Raji (cell line): Measurements from ENCODE around the gene KRT81.

Experiments used
- POLR2A ChIP-seq: IDR thresholded peaks from 2 replicates; pipeline ENCODE4 v1.6.1; 2011; ENCODE audit warnings: low read depth, low read length, control low read depth; ENCODE audit not compliant: insufficient read depth

The KRT81 gene

DNA sequence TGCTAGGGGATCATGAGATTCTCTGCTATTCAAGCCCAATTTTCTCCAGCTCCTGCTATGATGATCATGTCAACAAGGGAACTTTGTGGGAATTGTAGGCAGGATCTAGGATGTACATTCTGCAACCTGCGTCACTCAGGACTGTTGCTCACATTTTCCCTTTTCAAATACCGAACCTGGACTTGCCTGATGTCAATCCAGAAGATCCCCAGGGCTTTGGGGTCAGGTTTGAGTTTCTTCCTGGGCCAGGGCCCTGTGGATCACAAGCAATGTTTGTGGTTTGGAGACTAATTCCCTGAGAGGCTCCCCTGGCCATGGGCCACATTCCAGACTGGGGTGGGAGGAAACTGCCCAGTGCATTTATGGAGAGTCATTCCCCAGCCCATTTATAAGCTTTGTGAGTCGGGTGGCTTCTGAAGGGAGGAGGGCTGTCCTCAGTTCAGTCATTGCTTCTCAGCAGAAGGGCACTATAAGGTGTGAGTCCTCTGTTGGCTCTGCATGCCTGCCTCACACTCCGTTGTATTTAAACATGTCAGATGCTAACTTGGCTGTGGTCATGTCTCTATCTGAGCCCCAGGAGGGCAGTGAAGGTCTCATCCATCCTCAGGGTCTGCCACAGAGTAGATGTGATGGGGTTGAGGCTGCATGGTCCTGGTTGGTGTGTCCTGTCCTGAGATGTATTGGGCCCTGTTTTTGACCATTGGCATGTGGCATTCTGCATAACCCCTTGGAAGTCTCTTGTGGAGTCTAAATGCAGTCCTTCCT is 10.4 kb downstream of the KRT81 start:
- no peak for TF ChIP-seq POLR2A

DNA sequence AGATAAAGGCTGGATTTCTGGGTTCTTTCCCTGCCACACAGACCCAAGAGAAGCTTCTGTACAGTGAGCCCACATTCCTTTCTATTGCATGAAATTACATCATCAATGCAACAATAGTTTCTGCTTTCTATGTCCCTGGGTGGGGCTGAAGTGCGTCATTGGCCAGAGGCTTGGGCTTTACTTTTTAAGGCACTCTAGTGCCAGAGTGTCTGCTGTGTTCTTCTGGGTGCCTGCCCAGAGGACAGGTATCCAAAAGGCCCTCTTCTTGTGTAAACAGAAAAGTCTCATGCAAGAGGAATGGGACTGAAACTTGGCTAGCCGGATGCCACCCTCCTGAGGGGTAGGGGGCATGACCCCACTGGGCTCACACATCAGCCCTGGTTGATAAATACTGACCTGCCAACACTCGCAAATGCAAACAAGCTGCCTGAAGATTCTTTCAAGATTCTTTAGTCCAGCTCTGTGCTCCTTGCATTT is 11.0 kb downstream of the KRT81 start:
- TF ChIP-seq POLR2A: no peak

DNA sequence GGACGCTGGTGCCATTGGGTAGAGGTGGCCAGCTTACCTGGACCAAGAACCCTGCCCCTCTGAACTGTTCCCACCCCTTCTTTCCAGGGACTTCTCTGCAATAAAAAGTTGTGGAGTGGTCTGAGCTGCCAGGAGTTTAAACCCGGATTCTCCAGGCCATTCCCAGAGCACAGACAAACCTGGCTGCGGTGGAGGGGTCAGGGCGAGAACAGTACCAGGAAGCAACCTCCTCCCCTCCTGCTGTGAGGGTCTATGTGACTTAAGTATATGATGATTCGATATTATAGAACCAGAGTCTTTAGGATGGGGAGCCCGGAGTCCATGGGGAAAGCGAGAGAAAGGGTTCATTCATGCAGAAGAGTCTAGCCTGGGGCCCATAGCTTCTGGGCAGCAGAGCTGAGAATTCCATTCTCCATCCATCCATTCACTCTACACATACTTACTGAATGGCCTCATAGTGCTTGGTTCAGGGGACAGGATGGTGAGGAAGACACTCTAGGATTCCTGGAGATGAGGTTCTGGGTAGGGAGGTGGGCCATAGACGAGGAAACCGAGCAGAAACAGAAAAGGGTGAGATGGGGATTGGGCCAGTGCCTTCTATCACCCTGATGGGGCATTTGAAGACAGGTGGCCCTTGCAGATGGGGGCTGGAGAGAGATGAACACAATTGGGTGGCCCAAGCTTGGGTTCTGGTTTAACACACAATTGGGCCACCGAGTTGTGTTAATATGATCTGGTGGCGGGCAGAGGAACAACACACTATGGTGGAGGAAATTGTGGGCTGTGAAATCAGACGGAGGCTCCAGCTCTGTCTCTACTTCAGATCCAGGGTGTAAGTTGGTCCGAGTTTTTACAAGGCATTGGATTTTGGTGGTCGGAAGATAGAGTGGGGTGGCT is 11.7 kb downstream of the KRT81 start:
- TF ChIP-seq POLR2A: no peak

DNA sequence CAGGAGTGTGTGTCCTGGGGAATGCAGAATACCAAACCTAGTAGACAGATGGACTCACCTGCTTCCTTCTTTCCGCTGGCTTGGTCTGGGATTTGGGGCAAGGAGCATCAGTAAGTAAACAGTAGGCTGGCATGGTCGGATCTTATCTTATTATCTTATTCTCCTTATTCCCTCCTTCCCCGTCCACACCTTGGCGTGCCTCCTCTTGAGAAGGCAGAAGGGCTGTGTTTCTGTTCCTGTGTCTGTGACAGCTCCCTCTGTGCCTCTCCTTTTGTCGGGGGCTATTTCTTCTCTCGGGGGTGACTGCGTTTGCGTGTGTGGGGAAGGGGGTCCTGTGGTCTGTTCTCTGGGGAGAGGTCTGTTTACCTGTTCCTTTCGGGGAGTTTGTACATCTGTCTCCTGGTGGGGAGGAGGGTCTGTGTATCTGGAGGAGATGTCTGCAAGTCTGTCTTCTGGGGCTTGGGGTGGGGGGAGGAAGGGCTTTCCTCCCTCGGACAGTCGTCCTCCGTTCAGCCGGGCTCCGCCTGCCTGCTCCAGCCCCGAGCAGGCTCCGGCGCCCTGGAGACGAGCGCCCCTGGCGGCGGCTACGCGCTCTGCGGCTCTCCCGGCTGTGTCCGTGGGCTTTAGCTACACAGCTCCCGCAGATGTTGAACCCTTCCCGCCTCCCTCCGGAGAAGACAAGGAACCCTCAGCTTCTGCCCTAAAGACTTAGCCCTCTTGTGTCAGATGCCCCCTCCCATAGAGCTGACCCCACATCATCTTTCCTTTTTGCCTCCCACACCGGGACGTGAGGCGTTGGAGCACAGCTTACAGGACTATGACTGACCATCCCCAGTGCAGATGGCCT is 12.5 kb downstream of the KRT81 start:
- TF ChIP-seq POLR2A: no peak

DNA sequence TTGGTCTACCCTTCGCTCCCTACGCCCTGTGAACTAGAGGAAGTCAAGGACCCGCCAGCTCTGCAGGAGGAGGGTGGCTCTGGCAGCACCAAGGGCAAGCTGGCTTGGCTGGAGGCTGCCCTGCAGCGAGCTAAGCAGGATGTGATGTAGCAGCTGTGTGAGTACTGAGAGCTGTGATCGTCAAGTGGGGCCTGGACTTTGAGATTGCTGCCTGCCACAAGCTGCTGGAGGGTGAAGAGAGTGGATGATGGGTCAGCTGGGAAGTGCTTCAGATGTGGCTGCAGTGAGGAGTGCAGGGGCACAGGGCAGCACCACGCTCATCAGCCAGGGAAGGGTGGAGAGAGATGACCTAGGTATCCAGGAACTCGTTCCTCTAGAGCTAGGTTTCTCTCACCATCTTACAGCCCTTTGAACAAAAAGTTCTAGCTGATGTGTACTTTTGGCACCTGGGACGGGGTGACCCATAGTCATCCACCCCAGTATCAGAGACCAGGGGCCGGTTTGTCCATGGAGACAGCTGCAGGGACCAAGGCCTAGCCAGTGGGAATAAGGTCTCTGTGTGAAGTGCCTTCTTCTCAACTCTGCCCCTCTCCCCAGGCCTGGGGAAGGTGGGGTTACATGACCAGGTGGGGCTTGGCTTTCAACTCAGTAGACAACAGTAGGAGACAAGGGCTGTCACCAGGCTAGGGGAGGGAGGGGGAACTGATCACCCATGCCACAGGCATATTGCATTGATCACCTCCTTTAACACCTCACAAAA is 13.7 kb downstream of the KRT81 start:
- TF ChIP-seq POLR2A: no peak

DNA sequence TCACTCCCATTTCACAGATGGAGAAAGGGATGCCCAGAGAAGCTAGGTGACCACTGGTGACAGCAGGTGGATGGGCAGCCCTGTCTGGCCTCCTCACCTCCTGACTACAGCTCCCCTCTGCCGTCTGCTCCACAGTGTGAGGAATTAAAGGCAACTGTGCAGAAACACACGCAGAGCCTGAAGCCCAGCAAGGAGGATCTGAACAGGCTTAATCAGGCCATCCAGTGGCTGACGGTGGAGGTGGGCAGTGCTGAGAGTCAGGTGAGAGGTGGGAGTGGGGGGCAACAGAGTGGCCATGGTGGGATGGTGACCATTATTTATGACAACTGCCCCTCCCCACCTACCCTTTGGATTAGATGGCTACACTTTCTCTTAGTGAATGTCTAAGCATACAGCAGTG is 15.6 kb downstream of the KRT81 start:
- TF ChIP-seq POLR2A: no peak

DNA sequence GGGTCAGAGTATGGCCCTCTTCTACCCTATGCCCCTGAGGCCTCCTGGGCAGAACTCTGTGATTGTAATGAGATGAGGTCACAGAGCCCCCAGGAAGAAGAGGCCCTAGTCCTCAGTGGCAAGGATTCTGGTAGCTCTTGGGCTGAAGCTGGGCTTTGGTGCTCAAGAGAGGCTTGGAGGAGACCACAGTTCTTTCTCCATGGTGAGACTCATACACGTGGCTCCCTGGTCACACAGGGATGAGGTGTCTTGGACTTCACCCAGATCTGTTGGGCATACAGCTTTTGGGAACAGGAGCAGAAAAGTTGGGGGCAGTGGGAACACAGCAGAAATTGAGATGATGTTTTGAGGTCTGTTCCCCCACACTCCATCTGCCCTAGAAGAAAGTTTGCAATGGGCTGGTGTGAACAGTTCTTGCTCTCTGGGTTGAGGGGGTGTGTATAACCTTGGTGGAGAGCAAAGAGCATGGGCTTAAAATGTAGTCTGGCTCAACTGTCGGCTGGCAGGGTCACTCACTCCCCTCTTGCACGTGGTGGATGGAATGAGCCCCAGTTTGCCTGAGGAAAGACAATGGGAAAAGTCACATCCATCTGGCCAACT is 16.7 kb downstream of the KRT81 start, which contains the start of gene KRT86:
Gene KRT86 (plus strand): TSS at position 125 of the 600 bp plus-strand sequence. CDS start 27,272 bp downstream, outside the sequence.
- TF ChIP-seq POLR2A: no peak

DNA sequence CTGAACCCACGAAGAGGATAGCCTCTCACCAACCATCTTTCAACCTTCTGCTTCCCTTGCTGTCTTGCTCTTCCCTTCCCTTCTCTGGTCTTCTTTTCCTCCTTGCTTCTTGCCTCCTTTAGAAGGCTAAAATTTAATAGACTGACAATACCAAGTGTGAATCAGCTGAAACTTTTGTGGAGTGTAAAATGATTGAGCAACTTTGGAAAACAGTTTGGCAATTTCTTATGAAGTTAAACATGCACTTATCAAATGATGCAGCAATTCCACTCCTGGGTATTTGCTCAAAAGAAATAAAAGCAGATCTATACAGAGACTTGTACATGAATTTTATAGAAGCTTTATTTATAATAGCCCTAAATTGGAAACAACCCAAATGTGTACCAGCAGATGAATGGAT is 20.2 kb downstream of the KRT81 start:
- no peak for TF ChIP-seq POLR2A

DNA sequence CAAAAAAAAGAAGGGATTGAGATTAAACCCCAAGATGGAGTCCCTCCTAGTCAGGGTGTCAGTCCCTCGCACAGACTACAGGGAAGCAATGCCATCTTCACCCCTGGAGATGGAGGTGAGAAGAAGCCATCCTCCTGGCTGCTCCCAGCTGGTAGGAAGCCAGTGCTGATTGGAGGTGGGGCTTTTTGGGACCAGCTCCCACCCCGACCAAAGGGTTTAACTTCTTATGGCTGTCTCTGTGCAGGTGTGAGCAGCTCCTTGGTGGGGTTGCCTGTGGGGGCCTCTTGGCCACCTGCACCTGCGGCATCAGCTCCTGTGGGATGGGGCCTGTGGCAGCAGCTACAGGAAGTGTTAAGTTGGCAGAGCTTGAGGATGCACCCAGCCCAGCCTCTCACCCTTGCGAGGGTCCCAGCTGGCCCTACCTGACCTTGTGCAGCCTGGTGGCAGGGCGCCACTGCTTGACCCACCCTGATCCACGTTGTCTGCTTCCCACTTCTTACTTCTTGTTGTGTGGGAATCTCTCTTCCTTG is 20.7 kb downstream of the KRT81 start:
- TF ChIP-seq POLR2A: no peak

DNA sequence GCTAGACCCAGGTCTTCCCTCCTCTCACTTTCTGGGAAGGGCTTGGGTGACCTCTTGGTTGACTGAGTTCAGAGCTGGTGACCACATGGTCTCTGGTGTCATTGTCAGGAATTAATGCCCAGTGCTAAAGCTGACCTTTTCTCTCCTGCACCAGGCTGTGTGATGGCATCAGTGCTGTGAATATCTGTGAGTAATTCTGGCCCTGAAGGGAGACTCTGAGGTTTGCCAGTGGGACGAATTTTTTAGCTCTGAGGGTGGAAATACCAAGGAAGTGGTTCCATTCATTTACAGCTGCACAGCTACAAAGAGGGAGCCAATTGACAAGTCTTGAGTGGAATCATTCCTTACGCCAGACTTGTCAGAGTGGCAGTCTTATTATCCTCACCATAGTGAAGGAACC is 23.1 kb downstream of the KRT81 start:
- no peak for TF ChIP-seq POLR2A

DNA sequence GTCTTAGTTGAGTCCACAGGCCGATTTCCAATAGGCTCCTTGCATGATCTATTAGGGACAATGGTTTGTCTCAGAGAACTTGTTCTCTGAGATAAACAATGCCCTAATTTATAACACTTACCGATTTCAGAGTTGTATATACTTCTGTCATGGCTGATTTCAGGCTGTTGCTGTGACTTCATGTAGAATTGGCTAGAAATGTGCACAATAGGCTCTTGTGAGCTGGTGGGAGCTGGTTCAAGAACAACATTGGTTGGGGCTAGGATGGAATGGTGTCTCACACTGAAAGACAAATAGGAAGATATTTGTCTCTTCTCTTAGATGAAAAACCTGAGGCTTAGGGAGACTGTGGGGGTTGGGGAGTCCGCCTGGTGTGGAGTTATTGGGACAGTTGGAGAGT is 23.6 kb downstream of the KRT81 start:
- no peak for TF ChIP-seq POLR2A

DNA sequence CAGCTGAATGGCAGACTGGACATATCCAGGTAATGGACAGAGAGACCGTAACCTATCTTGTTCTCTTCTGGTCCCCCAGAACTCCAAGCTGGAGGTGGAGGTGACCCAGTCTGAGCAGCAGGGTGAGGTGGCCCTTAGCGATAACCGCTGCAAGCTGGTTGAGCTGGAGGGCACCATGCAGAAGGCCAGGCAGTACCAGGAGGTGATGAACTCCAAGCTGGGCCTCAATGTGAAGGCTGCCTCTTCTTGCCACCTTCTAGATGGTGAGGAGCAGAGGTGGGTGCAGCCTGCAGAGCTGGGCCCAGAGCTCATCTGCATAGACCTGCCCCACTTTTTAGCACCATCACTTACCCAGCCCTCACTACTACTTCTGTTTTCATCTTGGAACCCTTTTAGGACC is 24.1 kb downstream of the KRT81 start:
- no peak for TF ChIP-seq POLR2A

DNA sequence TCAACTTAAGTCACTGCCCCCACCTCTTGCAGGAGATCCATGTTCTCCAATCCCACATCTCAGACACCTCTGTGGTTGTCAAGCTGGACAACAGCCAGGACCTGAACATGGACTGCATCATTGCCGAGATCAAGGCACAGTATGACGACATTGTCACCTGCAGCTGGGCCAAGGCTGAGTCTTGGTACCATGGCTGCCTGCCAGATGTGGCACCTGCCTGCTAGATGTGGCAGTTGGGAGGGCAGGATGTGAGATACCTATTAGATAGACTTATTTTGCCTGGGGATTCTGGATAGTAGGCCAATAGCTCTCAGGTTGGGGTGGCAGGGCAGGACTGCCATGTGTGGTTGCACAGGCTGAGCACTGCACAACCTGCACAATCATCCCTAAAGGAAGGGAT is 24.8 kb downstream of the KRT81 start:
- TF ChIP-seq POLR2A: no peak

DNA sequence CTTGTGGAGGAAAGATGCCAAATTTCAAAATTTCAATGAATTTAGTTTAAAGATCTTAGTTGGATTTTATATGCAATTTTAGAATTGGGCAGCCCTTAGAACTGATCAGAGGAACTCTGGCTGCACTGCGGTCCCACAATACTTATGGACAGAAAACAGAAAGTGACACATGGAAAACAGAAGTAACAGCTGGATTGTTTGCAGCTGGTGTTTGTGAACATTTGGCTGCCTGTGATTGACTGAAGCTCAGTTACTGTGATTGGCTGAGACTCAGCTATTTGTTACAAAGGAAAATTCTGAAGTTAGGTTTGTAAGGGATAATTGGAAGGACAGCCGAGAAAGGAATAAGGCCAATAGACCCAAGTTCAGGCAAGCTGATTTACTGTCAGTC is 26.9 kb downstream of the KRT81 start:
- TF ChIP-seq POLR2A: no peak

DNA sequence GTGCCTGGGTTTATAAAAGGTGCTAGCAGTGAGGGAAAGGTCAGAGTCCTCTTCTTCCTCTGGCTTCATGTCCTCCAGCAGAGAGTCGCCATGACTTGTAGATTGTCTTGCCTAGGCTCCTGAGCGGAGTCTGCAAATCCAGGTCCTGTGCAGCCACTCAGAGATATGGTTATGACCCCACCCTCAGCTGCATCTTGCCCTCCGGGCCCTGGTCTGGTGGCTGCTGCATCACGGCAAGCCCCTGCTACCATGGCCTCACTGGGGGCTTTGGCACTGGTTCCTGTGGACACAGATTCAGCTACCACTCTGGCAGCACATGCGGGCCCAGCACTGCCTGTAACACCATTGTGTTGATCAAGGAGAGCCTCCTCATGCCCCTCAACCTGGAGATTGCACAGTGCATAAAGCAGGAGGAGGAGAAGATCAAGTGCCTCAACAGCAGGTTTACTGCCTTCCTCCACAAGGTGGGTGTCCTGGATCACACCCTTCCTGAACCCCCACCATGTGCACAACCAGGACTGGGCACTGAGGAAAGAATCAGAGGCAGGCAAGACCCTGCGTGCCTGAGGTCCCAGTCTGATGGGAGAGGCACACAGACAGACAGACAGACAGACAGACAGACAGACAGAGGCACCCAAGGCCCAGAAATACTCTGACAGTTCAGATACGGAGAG is 27.4 kb downstream of the KRT81 start:
- no peak for TF ChIP-seq POLR2A
